Amygdala (tissue), 56 donors: Measurements from ENCODE around the gene NELL1.

Experiments used
- DNase-seq, 56 donors: peaks; one replicate each; lab custom pipeline; 2025; lab: John Stamatoyannopoulos, UW

NELL1 gene

GRCh38 chr11:20668844-20669819, at the start of gene NELL1:
Gene NELL1, plus strand, starts transcription at chr11:20669586.
- peak in 1 of 56 donors; percentile 13 for DNase-seq

GRCh38 chr11:20620988-20621387, 48.4 kb upstream of the NELL1 start:
- no peak for DNase-seq

- DNase-seq: no peak
These were observed 47.7 kb upstream of the NELL1 start for GRCh38 chr11:20621679-20622078.

GRCh38 chr11:20623252-20623651, 46.1 kb upstream of the NELL1 start:
- DNase-seq: no peak

GRCh38 chr11:20626279-20626678, 43.1 kb upstream of the NELL1 start:
- no peak for DNase-seq

- DNase-seq: no peak
These were observed 42.4 kb upstream of the NELL1 start for GRCh38 chr11:20627026-20627425.

GRCh38 chr11:20627701-20628100, 41.7 kb upstream of the NELL1 start:
- no peak for DNase-seq

GRCh38 chr11:20631519-20632168, 37.7 kb upstream of the NELL1 start:
- no peak for DNase-seq

GRCh38 chr11:20632169-20632532, 37.2 kb upstream of the NELL1 start:
- DNase-seq: no peak

- no peak for DNase-seq
These were observed 35.3 kb upstream of the NELL1 start for GRCh38 chr11:20634044-20634443.

GRCh38 chr11:20634781-20635180, 34.6 kb upstream of the NELL1 start:
- no peak for DNase-seq

GRCh38 chr11:20638074-20638473, 31.3 kb upstream of the NELL1 start:
- no peak for DNase-seq

GRCh38 chr11:20639688-20640087, 29.7 kb upstream of the NELL1 start:
- no peak for DNase-seq

- no peak for DNase-seq
These were observed 29.0 kb upstream of the NELL1 start for GRCh38 chr11:20640401-20640800.

- no peak for DNase-seq
These were observed 25.0 kb upstream of the NELL1 start for GRCh38 chr11:20644360-20644759.

GRCh38 chr11:20647976-20648565, 21.3 kb upstream of the NELL1 start:
- DNase-seq: peak in 17 of 56 donors; percentile 5 to 83 (median 25)

- no peak for DNase-seq
These were observed 17.1 kb upstream of the NELL1 start for GRCh38 chr11:20652150-20652806.

- DNase-seq: no peak
These were observed 15.3 kb upstream of the NELL1 start for GRCh38 chr11:20654038-20654437.

GRCh38 chr11:20656901-20657300, 12.5 kb upstream of the NELL1 start:
- peak in 1 of 56 donors; percentile 11 for DNase-seq

- DNase-seq: no peak
These were observed 11.3 kb upstream of the NELL1 start for GRCh38 chr11:20658135-20658534.

GRCh38 chr11:20661445-20661844, 7.9 kb upstream of the NELL1 start:
- DNase-seq: no peak
